SHP77 treated with DMSO at 0.1 percent for 48 hours (cell line): Measurements from ENCODE around the gene WNT9A.
"Not testable (repeated sequence)": the region's sequence is repeated elsewhere in the genome, so short reads cannot be mapped to it uniquely, and the experiment has no call there.

Experiments used
- DNase-seq: peaks from one replicate; lab custom pipeline; 2025; lab: John Stamatoyannopoulos, UW

Gene WNT9A

GRCh38 chr1:227886503-227886961, 61.2 kb downstream of the WNT9A start:
- DNase-seq: no peak

GRCh38 chr1:227885648-227886502, 61.9 kb downstream of the WNT9A start:
- DNase-seq: no peak

GRCh38 chr1:227885135-227885647, 62.5 kb downstream of the WNT9A start:
- no peak for DNase-seq

- no peak for DNase-seq
Observed at GRCh38 chr1:227884370-227885134, 63.2 kb downstream of the WNT9A start.

GRCh38 chr1:227883641-227884301, 64.0 kb downstream of the WNT9A start:
- no peak for DNase-seq

GRCh38 chr1:227883073-227883520, 64.6 kb downstream of the WNT9A start:
- no peak for DNase-seq

GRCh38 chr1:227880342-227880924, 67.3 kb downstream of the WNT9A start:
- no peak for DNase-seq

- DNase-seq: not testable (repeated sequence)
Observed at GRCh38 chr1:227877810-227878209, 69.9 kb downstream of the WNT9A start.

GRCh38 chr1:227871892-227872291, 75.8 kb downstream of the WNT9A start:
- not testable (repeated sequence) for DNase-seq

- no peak for DNase-seq
Observed at GRCh38 chr1:227870366-227870765, 77.4 kb downstream of the WNT9A start.

GRCh38 chr1:227869851-227870305, 77.9 kb downstream of the WNT9A start:
- no peak for DNase-seq

- no peak for DNase-seq
Observed at GRCh38 chr1:227869279-227869842, 78.4 kb downstream of the WNT9A start.
